GM13977 (cell line): ENCODE results near the gene REPS1.

Source experiments
- DNase-seq: peaks from one replicate; pipeline ENCODE4 v3.0.0; 2012; ENCODE audit warnings: low spot score
- in situ Hi-C: fragments of 300-500 bp; cut with MboI; formaldehyde crosslinking; loops from one replicate; pipeline ENCODE4 v1.12.0; 2022; ENCODE audit warnings: low sequenced_read_pairs, low pct_unique_long_range_greater_than_20kb, mixed read lengths, inconsistent platforms; ENCODE audit not compliant: unreplicated experiment
- TF ChIP-seq, protein P1 (sequence below): IDR thresholded peaks from 2 replicates; pipeline ENCODE4 v1.5.1; 2012; ENCODE audit warnings: mild to moderate bottlenecking, control low read depth; ENCODE audit not compliant: insufficient read depth; ENCODE audit errors: extremely low read depth, missing control alignments

REPS1 gene

DNA sequence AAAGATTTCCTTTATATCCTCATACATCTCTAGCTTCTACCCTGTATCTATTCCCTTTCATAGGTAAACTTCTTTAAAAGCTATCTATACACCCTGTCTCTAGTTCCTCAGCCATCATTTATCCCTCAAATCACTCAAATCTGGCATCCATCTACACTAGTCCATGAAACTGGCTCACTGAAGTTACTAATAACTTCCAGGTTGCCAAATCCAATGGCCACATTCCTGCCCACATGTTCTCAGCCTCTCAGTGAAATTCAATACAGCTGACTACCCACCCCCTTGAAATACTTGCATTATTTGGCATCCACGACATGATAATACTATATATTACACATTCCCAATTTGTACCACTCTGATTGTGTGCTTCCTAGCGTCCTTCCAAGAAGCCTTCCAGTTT is 8.7 kb downstream of the REPS1 start:
- no peak for DNase-seq
- TF ChIP-seq, protein P1, sequence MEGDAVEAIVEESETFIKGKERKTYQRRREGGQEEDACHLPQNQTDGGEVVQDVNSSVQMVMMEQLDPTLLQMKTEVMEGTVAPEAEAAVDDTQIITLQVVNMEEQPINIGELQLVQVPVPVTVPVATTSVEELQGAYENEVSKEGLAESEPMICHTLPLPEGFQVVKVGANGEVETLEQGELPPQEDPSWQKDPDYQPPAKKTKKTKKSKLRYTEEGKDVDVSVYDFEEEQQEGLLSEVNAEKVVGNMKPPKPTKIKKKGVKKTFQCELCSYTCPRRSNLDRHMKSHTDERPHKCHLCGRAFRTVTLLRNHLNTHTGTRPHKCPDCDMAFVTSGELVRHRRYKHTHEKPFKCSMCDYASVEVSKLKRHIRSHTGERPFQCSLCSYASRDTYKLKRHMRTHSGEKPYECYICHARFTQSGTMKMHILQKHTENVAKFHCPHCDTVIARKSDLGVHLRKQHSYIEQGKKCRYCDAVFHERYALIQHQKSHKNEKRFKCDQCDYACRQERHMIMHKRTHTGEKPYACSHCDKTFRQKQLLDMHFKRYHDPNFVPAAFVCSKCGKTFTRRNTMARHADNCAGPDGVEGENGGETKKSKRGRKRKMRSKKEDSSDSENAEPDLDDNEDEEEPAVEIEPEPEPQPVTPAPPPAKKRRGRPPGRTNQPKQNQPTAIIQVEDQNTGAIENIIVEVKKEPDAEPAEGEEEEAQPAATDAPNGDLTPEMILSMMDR, result no peak
- in situ Hi-C loops, result no loop called here

DNA sequence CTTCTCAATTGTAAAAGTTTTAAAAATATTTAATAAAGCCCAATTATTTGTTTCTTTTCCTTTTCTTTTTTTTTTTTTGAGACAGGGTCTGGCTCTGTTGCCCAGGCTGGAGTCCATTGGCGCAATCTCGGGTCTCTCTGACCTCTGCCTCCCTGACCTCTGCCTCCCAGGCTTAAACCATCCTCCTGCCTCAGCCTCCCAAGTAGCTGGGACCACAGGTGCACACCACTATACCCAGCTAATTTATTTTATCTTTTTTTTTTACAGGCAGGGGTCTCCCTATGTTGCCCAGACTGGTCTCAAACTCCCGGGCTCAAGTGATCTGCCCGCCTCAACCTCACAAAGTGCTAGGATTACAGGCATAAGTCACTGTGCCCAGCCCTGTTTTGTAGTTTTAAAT is 9.8 kb downstream of the REPS1 start:
- in situ Hi-C loops, result no loop called here
- DNase-seq, result no peak
- TF ChIP-seq, protein P1, result no peak

DNA sequence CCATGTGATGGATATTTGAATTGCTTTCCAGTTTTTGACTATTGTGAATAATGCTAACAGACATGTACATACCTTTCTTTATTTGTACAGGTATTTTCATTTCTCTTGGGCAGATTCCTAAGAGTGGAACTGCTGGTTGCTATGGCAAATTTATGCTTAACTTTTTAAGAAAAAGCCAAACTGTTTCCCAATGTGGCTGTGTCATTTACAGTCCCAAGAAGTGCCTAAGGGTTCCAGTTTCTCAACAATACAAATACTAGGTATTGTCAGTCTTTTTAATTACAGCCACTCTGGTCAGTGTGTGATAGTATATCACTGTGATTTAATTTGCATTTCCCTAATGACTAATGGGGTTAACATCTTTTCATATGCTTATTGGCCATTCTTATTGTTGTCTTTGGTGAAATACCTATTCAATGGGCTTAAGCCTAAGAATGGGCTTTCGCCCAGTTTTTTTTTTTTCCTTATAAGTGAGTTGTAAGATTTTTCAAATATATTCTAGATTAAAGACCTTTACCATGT is 10.3 kb downstream of the REPS1 start:
- DNase-seq, result no peak
- in situ Hi-C loops, result no loop called here

DNA sequence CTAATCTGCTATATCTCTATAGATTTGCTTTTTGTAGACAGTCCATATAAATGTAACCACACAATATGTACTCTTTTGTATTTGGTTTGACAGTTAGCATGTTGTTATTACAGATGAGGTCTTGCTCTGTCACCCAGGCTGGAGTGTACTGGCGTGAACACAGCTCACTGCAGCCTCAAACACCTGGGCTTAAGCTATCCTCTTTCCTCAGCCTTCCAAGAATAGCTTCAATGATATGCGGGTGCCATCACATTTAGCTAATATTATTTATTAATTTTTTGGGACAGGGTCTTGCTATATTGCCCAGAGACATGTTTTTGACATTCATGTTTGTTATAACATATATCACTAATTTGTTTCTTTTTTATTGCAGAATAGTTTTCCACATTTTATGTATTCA is 10.8 kb downstream of the REPS1 start:
- in situ Hi-C loops, result no loop called here
- TF ChIP-seq, protein P1, result no peak
- DNase-seq, result no peak

More for the DNA sequence above, 10.3 kb downstream of the REPS1 start:
- TF ChIP-seq, protein P1, result no peak

DNA sequence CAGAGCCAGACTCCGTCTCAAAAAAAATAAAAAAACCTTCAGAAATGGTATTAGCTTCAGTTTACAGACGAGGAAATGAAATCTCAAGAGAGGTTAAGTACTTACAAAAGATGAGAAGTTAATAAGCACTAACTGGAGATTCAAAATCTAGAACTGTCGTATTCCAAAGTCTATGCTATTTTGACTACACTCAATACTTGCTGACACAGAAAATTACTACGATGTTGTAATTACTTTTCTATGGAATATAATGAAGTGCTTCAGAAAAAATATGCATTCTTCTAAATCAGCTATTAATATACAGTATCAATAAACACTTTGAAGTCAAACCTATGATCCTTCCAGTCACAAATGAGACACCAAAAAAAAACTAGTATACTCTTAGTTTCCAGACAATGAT is 12.2 kb downstream of the REPS1 start:
- no peak for DNase-seq
- TF ChIP-seq, protein P1, result no peak
- in situ Hi-C loops, result no loop called here

DNA sequence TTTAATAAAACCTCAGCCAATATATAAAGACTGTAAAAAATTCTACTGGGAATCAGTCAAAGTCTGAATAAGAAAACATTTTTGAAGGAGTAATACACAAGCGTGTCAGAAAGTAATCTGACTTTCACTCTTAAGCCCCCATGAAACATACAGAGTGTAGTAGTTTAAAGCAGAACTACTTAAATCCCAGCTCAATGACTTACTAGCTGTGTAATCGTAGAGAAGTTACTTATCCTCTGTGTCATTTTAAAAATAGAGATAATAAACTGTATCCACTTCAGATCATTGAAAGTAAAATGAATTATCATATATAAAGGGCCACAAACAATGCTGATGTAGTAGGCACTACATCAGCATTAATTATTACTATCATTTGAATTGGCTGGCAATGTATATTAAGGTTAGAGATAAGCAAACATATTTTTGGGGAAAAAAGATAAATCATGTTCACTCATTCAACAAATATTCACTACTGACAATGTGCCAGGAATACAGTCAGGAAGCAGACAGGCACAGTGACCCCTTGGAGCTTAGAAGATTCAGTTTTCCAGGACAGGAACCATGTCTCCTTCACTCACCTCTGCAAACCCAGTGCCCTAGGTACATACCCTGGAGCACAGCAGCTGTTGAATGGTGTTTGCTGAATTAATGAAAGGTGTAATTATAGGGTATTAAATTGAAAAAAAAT is 14.4 kb downstream of the REPS1 start:
- in situ Hi-C loops, result no loop called here
- TF ChIP-seq, protein P1, result no peak
- DNase-seq, result no peak
